Effector memory CD8-positive, alpha-beta T cell (primary cell): Measurements from ENCODE around the gene BEGAIN.

Experiments
- ATAC-seq: fragments of 150-1000 bp; cut with Tn5 transposase; replicated peaks from 2 replicates; pipeline ENCODE4 v1.10.0; 2021; ENCODE audit warnings: mild to moderate bottlenecking, moderate library complexity
- DNase-seq, 3 experiments: peaks; one replicate each; pipeline ENCODE4 v3.0.0; 2021
- H3K27ac Mint-ChIP-seq, 2 donors: one replicate each; pipeline ENCODE4 v1.8.0; 2022; ENCODE audit warnings: mild to moderate bottlenecking in 2 of 2, mixed read lengths in 2 of 2, moderate library complexity in 2 of 2
- H3K27me3 Mint-ChIP-seq, 2 donors: one replicate each; pipeline ENCODE4 v1.8.0; 2022; ENCODE audit warnings: mixed read lengths in 2 of 2
- H3K36me3 Mint-ChIP-seq: one replicate; pipeline ENCODE4 v1.8.0; 2022; ENCODE audit warnings: mild to moderate bottlenecking, moderate library complexity, mixed read lengths; ENCODE audit not compliant: insufficient read depth
- H3K4me1 Mint-ChIP-seq, 2 donors: one replicate each; pipeline ENCODE4 v1.8.0; 2022; ENCODE audit warnings: low read depth in 2 of 2, mixed read lengths in 2 of 2
- H3K4me3 Mint-ChIP-seq, 2 donors: one replicate each; pipeline ENCODE4 v1.8.0; 2022; ENCODE audit warnings: mild to moderate bottlenecking in 2 of 2, mixed read lengths in 2 of 2, moderate library complexity in 2 of 2
- H3K9me3 Mint-ChIP-seq, 2 donors: one replicate each; pipeline ENCODE4 v1.8.0; 2022; ENCODE audit warnings: mixed read lengths in 2 of 2
- total RNA-seq, 9 experiments: gene quantifications; one replicate each; lab custom pipeline; 2026; lab: John Stamatoyannopoulos, UW

Gene BEGAIN, protein sequence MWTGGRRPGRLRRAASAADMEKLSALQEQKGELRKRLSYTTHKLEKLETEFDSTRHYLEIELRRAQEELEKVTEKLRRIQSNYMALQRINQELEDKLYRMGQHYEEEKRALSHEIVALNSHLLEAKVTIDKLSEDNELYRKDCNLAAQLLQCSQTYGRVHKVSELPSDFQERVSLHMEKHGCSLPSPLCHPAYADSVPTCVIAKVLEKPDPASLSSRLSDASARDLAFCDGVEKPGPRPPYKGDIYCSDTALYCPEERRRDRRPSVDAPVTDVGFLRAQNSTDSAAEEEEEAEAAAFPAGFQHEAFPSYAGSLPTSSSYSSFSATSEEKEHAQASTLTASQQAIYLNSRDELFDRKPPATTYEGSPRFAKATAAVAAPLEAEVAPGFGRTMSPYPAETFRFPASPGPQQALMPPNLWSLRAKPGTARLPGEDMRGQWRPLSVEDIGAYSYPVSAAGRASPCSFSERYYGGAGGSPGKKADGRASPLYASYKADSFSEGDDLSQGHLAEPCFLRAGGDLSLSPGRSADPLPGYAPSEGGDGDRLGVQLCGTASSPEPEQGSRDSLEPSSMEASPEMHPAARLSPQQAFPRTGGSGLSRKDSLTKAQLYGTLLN
- total RNA-seq, result 0 to 2.6 (median 1.3) reads per million in 9 experiments

GRCh38 chr14:100587086-100587762 is at the start of gene BEGAIN:
Gene BEGAIN, minus strand, starts transcription at chr14:100587417. Its CDS starts 127 bp downstream, at chr14:100587290.
- no peak for DNase-seq
- Mint-ChIP-seq H3K9me3 (no peaks in the 10 kb centered on the region), H3K4me1 (no peaks in the 10 kb centered on the region), H3K27me3 (peaks cover 38 to 43% of the 10 kb centered on the region in 2 donors), H3K36me3 (no peaks in the 10 kb centered on the region), H3K4me3 (peak within 1 kb of the TSS; percentile 34 to 51), H3K27ac (no peak within 1 kb of the TSS)
- peak; percentile 62 for ATAC-seq

GRCh38 chr14:100636559-100636958 is 49.3 kb upstream of the BEGAIN start:
- H3K4me1 Mint-ChIP-seq, result peaks cover 30 to 33% of the 10 kb centered on the region in 2 donors
- no peaks in the 10 kb centered on the region for H3K9me3 Mint-ChIP-seq
- no peak overlapping the region for H3K4me3 Mint-ChIP-seq
- peaks cover 11% of the 10 kb centered on the region for H3K36me3 Mint-ChIP-seq
- peaks cover 13 to 31% of the 10 kb centered on the region in 2 donors for H3K27me3 Mint-ChIP-seq
- ATAC-seq (no peak), DNase-seq (no peak)
- H3K27ac Mint-ChIP-seq, result no peak overlapping the region

DNA sequence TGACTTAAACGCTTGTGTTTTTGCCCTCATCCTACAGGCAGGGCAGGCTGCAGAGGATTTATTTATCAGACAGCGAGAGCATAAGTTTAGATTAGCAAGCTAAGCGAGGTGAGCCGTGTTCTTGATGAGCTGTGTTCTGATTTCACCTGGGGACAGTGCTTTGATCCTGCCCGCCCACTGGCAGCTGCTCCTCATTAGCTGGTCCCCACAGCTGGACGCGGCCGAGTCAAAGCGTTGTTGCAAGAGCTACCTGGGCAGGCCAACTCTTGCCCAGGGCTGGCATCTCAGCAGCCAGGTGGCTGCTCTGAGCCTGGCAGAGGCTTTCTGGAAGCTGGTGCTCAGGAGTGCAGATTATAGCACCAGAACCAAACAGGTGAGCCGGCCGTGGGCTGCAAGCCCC is 46.8 kb upstream of the BEGAIN start:
- H3K27me3 Mint-ChIP-seq, result peaks cover 30 to 43% of the 10 kb centered on the region in 2 donors

DNA sequence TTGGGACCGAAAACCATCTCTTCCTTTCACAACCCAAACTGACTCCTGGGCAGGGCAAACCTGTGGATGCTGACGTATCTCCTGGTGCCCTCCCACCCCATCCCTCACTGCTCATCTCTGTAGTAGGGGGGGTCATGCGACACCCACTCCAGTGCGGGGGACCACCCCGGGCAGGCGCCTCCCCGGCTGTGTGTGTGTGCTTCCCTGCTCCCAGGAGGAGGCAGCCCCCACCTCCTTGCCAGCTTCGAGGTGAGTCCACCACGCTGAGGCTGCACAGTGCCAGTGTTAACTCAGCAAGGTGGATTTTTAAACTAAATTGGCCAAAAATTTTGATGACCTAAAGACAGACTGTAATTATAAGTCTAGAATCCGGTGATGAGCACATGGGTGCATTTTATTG is 46.2 kb upstream of the BEGAIN start:
- DNase-seq (no peak), ATAC-seq (no peak)
- H3K36me3 Mint-ChIP-seq, result no peaks in the 10 kb centered on the region
- peaks cover 36 to 44% of the 10 kb centered on the region in 2 donors for H3K27me3 Mint-ChIP-seq
- H3K9me3 Mint-ChIP-seq, result no peaks in the 10 kb centered on the region
- peaks cover 4% of the 10 kb centered on the region in 2 donors for H3K4me1 Mint-ChIP-seq
- H3K4me3 Mint-ChIP-seq, result no peak overlapping the region
- H3K27ac Mint-ChIP-seq, result no peak overlapping the region

More for the DNA sequence above, 46.8 kb upstream of the BEGAIN start:
- Mint-ChIP-seq H3K9me3 (no peaks in the 10 kb centered on the region), H3K27ac (peak overlapping the region in 1 of 2 donors; percentile 38), H3K36me3 (no peaks in the 10 kb centered on the region), H3K4me3 (no peak overlapping the region), H3K4me1 (peaks cover 8% of the 10 kb centered on the region in 2 donors)
- ATAC-seq, result no peak
- no peak for DNase-seq

DNA sequence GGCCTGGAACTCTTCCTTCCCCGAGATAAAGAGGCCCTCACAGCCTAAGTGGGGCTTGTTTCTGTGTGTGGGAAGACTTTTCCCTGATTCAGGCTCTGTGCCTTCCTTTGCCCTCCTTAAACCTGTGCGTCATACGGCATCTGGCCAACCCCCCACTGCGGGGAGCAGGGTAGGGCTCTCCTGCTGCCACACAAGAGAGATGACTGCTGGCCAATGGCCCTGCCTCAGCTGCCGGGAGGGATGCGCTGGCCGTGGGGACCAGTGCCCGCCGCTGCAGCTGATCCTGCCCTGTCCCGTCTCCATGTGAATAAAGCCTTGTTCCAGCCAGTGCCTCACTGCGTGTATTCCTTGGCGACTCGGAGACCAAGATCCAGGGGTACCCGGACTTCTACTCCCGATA is 42.5 kb upstream of the BEGAIN start:
- peaks cover 49 to 54% of the 10 kb centered on the region in 2 donors for H3K27me3 Mint-ChIP-seq
- ATAC-seq, result no peak

DNA sequence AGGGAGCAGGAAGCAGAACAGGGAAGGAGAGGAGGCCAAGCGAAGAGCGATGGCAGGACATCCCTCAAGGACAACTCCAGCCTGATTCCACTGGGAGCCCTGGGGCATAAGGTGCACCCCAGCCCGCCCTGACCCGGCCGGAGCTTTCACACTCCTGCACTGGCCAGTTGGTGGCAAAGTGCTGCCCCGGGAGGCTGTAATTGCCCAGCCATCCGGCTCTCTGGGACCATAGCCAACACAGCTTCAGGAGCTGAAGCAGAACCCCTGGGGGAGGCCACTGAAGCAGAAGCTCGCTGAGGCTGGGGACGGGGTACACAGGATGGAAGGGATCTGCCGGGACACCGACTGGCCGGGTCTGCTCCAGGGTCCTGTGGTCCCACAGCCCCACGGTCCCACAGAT is 41.9 kb upstream of the BEGAIN start:
- ATAC-seq (no peak), DNase-seq (no peak)
- Mint-ChIP-seq H3K4me3 (no peak overlapping the region), H3K36me3 (no peaks in the 10 kb centered on the region), H3K9me3 (peaks cover 0 to 3% of the 10 kb centered on the region in 2 donors), H3K27me3 (peaks cover 54 to 55% of the 10 kb centered on the region in 2 donors), H3K27ac (no peak overlapping the region), H3K4me1 (peaks cover 0 to 4% of the 10 kb centered on the region in 2 donors)

More for the DNA sequence above, 42.5 kb upstream of the BEGAIN start:
- no peak for DNase-seq
- H3K4me1 Mint-ChIP-seq, result peaks cover 0 to under 1% of the 10 kb centered on the region in 2 donors
- H3K9me3 Mint-ChIP-seq, result peaks cover 0 to 2% of the 10 kb centered on the region in 2 donors
- H3K27ac Mint-ChIP-seq, result no peak overlapping the region
- no peak overlapping the region for H3K4me3 Mint-ChIP-seq
- no peaks in the 10 kb centered on the region for H3K36me3 Mint-ChIP-seq

GRCh38 chr14:100628225-100628624 is 41.0 kb upstream of the BEGAIN start:
- H3K9me3 Mint-ChIP-seq, result peaks cover 0 to 3% of the 10 kb centered on the region in 2 donors
- H3K4me3 Mint-ChIP-seq, result no peak overlapping the region
- DNase-seq (no peak), ATAC-seq (no peak)
- no peak overlapping the region for H3K27ac Mint-ChIP-seq
- H3K27me3 Mint-ChIP-seq, result peaks cover 56 to 60% of the 10 kb centered on the region in 2 donors
- H3K4me1 Mint-ChIP-seq, result peaks cover 0 to 4% of the 10 kb centered on the region in 2 donors
- no peaks in the 10 kb centered on the region for H3K36me3 Mint-ChIP-seq

DNA sequence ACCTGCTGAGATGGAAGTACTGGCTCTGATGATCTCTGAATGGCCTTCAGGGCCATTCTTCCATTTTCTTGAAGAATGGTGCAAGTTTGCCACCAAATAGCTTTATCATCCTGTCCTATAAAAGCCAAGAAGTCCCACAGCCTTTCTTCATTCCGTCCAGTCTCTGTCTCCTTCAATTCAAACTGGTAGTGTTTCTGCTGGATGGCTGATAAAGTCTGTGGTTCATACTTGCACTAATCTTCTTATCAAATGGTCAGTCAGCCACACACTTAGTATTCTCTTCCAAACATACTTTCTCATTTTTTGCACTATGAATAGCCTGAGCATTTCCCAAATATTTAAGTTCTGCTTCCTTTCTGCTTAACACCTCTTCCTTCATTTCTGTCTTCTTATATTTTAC is 39.4 kb upstream of the BEGAIN start:
- no peaks in the 10 kb centered on the region for H3K36me3 Mint-ChIP-seq
- peaks cover 0 to 4% of the 10 kb centered on the region in 2 donors for H3K4me1 Mint-ChIP-seq
- H3K9me3 Mint-ChIP-seq, result peaks cover 0 to 3% of the 10 kb centered on the region in 2 donors
- no peak for DNase-seq
- ATAC-seq, result no peak
- H3K4me3 Mint-ChIP-seq, result no peak overlapping the region
- peaks cover 60 to 65% of the 10 kb centered on the region in 2 donors for H3K27me3 Mint-ChIP-seq
- H3K27ac Mint-ChIP-seq, result no peak overlapping the region

DNA sequence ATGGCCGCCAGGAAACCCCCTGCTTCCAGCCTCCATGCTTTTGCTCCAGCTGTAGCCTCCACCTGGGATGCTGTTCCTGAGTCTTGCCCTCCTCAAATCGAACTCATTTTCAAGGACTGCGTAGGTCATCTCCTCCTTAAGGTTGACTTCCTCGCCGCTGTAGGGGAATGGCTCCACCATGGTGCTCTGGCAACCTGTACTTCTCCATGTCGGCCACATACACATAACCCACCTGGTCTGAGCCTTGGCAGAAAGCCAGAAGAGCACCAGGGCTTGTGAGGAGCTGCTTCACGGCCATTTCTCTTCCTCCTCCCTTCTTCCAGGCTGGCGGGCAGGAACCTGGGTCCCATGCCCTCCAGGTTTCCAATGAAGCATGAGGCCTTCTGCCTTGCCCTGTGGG is 36.7 kb upstream of the BEGAIN start:
- peaks cover 4 to 6% of the 10 kb centered on the region in 2 donors for H3K4me1 Mint-ChIP-seq
- no peak for DNase-seq
- ATAC-seq, result no peak
- H3K4me3 Mint-ChIP-seq, result no peak overlapping the region
- peaks cover 50 to 53% of the 10 kb centered on the region in 2 donors for H3K27me3 Mint-ChIP-seq
- no peak overlapping the region for H3K27ac Mint-ChIP-seq
- H3K36me3 Mint-ChIP-seq, result no peaks in the 10 kb centered on the region
- peaks cover 0 to 3% of the 10 kb centered on the region in 2 donors for H3K9me3 Mint-ChIP-seq

GRCh38 chr14:100623557-100623956 is 36.3 kb upstream of the BEGAIN start:
- peaks cover 4 to 6% of the 10 kb centered on the region in 2 donors for H3K4me1 Mint-ChIP-seq
- DNase-seq, result no peak
- H3K27ac Mint-ChIP-seq, result no peak overlapping the region
- peaks cover 48 to 53% of the 10 kb centered on the region in 2 donors for H3K27me3 Mint-ChIP-seq
- peaks cover 0 to 3% of the 10 kb centered on the region in 2 donors for H3K9me3 Mint-ChIP-seq
- no peaks in the 10 kb centered on the region for H3K36me3 Mint-ChIP-seq
- no peak overlapping the region for H3K4me3 Mint-ChIP-seq
- no peak for ATAC-seq

- H3K4me1 Mint-ChIP-seq, result peaks cover 7 to 10% of the 10 kb centered on the region in 2 donors
- no peak overlapping the region for H3K27ac Mint-ChIP-seq
- H3K4me3 Mint-ChIP-seq, result no peak overlapping the region
- H3K9me3 Mint-ChIP-seq, result peaks cover 0 to 3% of the 10 kb centered on the region in 2 donors
- peaks cover 42 to 46% of the 10 kb centered on the region in 2 donors for H3K27me3 Mint-ChIP-seq
- ATAC-seq, result no peak
- no peak for DNase-seq
- H3K36me3 Mint-ChIP-seq, result no peaks in the 10 kb centered on the region
These were observed 35.7 kb upstream of the BEGAIN start for GRCh38 chr14:100622708-100623485.

- DNase-seq, result no peak
- Mint-ChIP-seq H3K36me3 (peaks cover 3% of the 10 kb centered on the region), H3K9me3 (peaks cover 0 to 3% of the 10 kb centered on the region in 2 donors), H3K4me1 (peaks cover 12% of the 10 kb centered on the region in 2 donors), H3K27me3 (peaks cover 36 to 42% of the 10 kb centered on the region in 2 donors), H3K4me3 (no peak overlapping the region), H3K27ac (no peak overlapping the region)
- ATAC-seq, result no peak
These were observed 35.0 kb upstream of the BEGAIN start for GRCh38 chr14:100622224-100622623.

- Mint-ChIP-seq H3K9me3 (peaks cover 0 to 3% of the 10 kb centered on the region in 2 donors), H3K4me3 (no peak overlapping the region), H3K36me3 (peaks cover 5% of the 10 kb centered on the region), H3K27me3 (peaks cover 36 to 42% of the 10 kb centered on the region in 2 donors), H3K4me1 (peaks cover 15 to 16% of the 10 kb centered on the region in 2 donors), H3K27ac (no peak overlapping the region)
- ATAC-seq, result no peak
- DNase-seq, result no peak
These were observed 34.6 kb upstream of the BEGAIN start for GRCh38 chr14:100621806-100622205.
